ENCODE results near the gene SUMO4. TPM values are rescaled to one million over a fixed set of nuclear protein-coding genes. Genes with fewer than 3 reads are reported as not detected.
A peak's percentile ranks its signal among the peaks of the same experiment; 100 is the strongest.
"Not testable (repeated sequence)": the region's sequence is repeated elsewhere in the genome, so short reads cannot be mapped to it uniquely, and the experiment has no call there.

The SUMO4 gene
- total RNA-seq, 3 donors from 2014 or later (not counting 1 experiment from before 2014, with no cell fraction given): 3.4 to 5.3 (median 4.8) TPM

GRCh38 chr6:149440735-149441671 is 40.9 kb downstream of the SUMO4 start:
- Histone ChIP-seq H3K4me1 (ENCODE audit: control insufficient read depth, insufficient read depth, low read length) (no peaks in the 10 kb centered on the region), H3K4me3 (ENCODE audit: low read length) (no peak overlapping the region), H3K27ac (ENCODE audit: low read length) (no peak overlapping the region), H3K36me3 (ENCODE audit: control insufficient read depth, insufficient read depth, low read length) (no peaks in the 10 kb centered on the region), H3K9me3 (ENCODE audit: control insufficient read depth, insufficient read depth, low read length) (no peaks in the 10 kb centered on the region), H3K27me3 (ENCODE audit: control insufficient read depth, insufficient read depth, low read length) (no peaks in the 10 kb centered on the region)
- H3K9me3 Mint-ChIP-seq: no peaks in the 10 kb centered on the region
- H3K27ac Mint-ChIP-seq: no peak overlapping the region
- H3K4me1 Mint-ChIP-seq: peaks cover 0 to 5% of the 10 kb centered on the region in 2 donors
- intact Hi-C loops (cut with micrococcal nuclease): no loop called here
- DNase-seq (no peak), ATAC-seq (no peak)
- TF ChIP-seq, protein P1, sequence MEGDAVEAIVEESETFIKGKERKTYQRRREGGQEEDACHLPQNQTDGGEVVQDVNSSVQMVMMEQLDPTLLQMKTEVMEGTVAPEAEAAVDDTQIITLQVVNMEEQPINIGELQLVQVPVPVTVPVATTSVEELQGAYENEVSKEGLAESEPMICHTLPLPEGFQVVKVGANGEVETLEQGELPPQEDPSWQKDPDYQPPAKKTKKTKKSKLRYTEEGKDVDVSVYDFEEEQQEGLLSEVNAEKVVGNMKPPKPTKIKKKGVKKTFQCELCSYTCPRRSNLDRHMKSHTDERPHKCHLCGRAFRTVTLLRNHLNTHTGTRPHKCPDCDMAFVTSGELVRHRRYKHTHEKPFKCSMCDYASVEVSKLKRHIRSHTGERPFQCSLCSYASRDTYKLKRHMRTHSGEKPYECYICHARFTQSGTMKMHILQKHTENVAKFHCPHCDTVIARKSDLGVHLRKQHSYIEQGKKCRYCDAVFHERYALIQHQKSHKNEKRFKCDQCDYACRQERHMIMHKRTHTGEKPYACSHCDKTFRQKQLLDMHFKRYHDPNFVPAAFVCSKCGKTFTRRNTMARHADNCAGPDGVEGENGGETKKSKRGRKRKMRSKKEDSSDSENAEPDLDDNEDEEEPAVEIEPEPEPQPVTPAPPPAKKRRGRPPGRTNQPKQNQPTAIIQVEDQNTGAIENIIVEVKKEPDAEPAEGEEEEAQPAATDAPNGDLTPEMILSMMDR (IDR thresholded peaks at IDR 0.05): no peak
- H3K4me3 Mint-ChIP-seq: no peak overlapping the region
- H3K36me3 Mint-ChIP-seq: no peaks in the 10 kb centered on the region
- peaks cover 0 to 3% of the 10 kb centered on the region in 2 donors for H3K27me3 Mint-ChIP-seq (ENCODE audit: low read depth in 2 of 2)
- 87% methylated on average over 16 of the region's 16 CpGs for WGBS (ENCODE audit: insufficient coverage)

- intact Hi-C loops (cut with micrococcal nuclease): no loop called here
- H3K27ac Mint-ChIP-seq: no peak overlapping the region
These were observed 41.7 kb downstream of the SUMO4 start for GRCh38 chr6:149441740-149442139.

GRCh38 chr6:149443411-149444181 is 43.5 kb downstream of the SUMO4 start:
- no peaks in the 10 kb centered on the region for H3K36me3 ChIP-seq (ENCODE audit: control insufficient read depth, insufficient read depth, low read length)
- H3K9me3 ChIP-seq (ENCODE audit: control insufficient read depth, insufficient read depth, low read length): no peaks in the 10 kb centered on the region
- intact Hi-C loops (cut with micrococcal nuclease): no loop called here
- Mint-ChIP-seq H3K4me3 (no peak overlapping the region), H3K4me1 (no peaks in the 10 kb centered on the region), H3K27me3 (ENCODE audit: low read depth in 2 of 2) (peaks cover 3 to 6% of the 10 kb centered on the region in 2 donors), H3K36me3 (no peaks in the 10 kb centered on the region), H3K9me3 (no peaks in the 10 kb centered on the region), H3K27ac (no peak overlapping the region)
- no peak overlapping the region for H3K4me3 ChIP-seq (ENCODE audit: low read length)
- H3K27me3 ChIP-seq (ENCODE audit: control insufficient read depth, insufficient read depth, low read length): no peaks in the 10 kb centered on the region
- ATAC-seq (no peak), DNase-seq (no peak)
- 90% methylated on average over 8 of the region's 8 CpGs for WGBS (ENCODE audit: insufficient coverage)
- no peak overlapping the region for H3K27ac ChIP-seq (ENCODE audit: low read length)
- TF ChIP-seq, protein P1 (IDR thresholded peaks at IDR 0.05): no peak
- no peaks in the 10 kb centered on the region for H3K4me1 ChIP-seq (ENCODE audit: control insufficient read depth, insufficient read depth, low read length)

More at GRCh38 chr6:149441740-149442139, 41.7 kb downstream of the SUMO4 start:
- H3K4me1 Mint-ChIP-seq: peaks cover 0 to 5% of the 10 kb centered on the region in 2 donors
- H3K36me3 Mint-ChIP-seq: no peaks in the 10 kb centered on the region
- Histone ChIP-seq H3K9me3 (ENCODE audit: control insufficient read depth, insufficient read depth, low read length) (no peaks in the 10 kb centered on the region), H3K27ac (ENCODE audit: low read length) (no peak overlapping the region), H3K4me3 (ENCODE audit: low read length) (no peak overlapping the region), H3K36me3 (ENCODE audit: control insufficient read depth, insufficient read depth, low read length) (no peaks in the 10 kb centered on the region), H3K27me3 (ENCODE audit: control insufficient read depth, insufficient read depth, low read length) (no peaks in the 10 kb centered on the region), H3K4me1 (ENCODE audit: control insufficient read depth, insufficient read depth, low read length) (no peaks in the 10 kb centered on the region)
- ATAC-seq (no peak), DNase-seq (no peak)
- no peak overlapping the region for H3K4me3 Mint-ChIP-seq
- H3K27me3 Mint-ChIP-seq (ENCODE audit: low read depth in 2 of 2): peaks cover 0 to 3% of the 10 kb centered on the region in 2 donors
- no peaks in the 10 kb centered on the region for H3K9me3 Mint-ChIP-seq
- TF ChIP-seq, protein P1 (IDR thresholded peaks at IDR 0.05): no peak
- WGBS (ENCODE audit: insufficient coverage): 81% methylated on average over 9 of the region's 9 CpGs

DNA sequence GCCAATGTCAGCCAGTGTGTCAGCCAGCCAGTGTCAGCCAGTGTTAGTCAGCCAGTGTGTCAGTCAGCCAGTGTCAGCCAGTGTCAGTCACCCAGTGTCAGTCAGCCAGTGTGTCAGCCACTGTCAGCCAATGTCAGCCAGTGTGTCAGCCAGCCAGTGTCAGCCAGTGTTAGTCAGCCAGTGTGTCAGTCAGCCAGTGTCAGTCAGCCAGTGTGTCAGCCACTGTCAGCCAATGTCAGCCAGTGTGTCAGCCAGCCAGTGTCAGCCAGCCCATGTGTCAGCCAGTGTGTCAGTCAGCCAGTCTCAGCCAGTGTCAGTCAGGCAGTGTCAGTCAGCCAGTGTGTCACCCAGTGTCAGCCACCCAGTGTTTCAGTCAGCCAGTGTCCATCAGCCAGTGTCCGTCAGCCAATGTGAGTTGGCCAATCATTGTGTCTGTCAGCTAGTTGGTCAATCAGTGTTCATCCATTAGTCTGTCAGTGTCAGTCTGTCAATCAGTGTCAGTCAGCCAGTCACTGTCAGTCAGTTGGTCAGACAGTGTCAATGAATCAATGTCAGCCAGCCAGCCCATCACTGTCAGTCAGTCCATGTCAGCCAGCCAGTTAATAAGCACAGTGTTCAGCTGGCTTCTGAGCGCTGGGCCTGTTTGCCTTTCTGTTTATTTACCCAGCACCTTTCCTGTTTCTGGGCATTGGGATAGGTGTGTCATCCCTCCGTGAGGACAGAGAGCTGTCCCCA is 44.5 kb downstream of the SUMO4 start:
- H3K4me1 Mint-ChIP-seq: not testable (repeated sequence)
- ATAC-seq: peak in 1 of 3 donors; percentile 12

More for the DNA sequence above, 44.5 kb downstream of the SUMO4 start:
- H3K27me3 Mint-ChIP-seq (ENCODE audit: low read depth in 2 of 2); H3K9me3 ChIP-seq (ENCODE audit: control insufficient read depth, insufficient read depth, low read length); H3K27me3 ChIP-seq (ENCODE audit: control insufficient read depth, insufficient read depth, low read length); H3K4me3 ChIP-seq (ENCODE audit: low read length); H3K27ac ChIP-seq (ENCODE audit: low read length); H3K4me3 Mint-ChIP-seq; H3K36me3 ChIP-seq (ENCODE audit: control insufficient read depth, insufficient read depth, low read length); H3K9me3 Mint-ChIP-seq; H3K4me1 ChIP-seq (ENCODE audit: control insufficient read depth, insufficient read depth, low read length); intact Hi-C loops (cut with micrococcal nuclease); H3K36me3 Mint-ChIP-seq; DNase-seq; H3K27ac Mint-ChIP-seq: not testable (repeated sequence)
- 79% methylated on average over 3 of the region's 3 CpGs for WGBS (ENCODE audit: insufficient coverage)

Data from natural killer cell (primary cell).